Measurements from ENCODE around the gene CD2.

The CD2 gene

DNA sequence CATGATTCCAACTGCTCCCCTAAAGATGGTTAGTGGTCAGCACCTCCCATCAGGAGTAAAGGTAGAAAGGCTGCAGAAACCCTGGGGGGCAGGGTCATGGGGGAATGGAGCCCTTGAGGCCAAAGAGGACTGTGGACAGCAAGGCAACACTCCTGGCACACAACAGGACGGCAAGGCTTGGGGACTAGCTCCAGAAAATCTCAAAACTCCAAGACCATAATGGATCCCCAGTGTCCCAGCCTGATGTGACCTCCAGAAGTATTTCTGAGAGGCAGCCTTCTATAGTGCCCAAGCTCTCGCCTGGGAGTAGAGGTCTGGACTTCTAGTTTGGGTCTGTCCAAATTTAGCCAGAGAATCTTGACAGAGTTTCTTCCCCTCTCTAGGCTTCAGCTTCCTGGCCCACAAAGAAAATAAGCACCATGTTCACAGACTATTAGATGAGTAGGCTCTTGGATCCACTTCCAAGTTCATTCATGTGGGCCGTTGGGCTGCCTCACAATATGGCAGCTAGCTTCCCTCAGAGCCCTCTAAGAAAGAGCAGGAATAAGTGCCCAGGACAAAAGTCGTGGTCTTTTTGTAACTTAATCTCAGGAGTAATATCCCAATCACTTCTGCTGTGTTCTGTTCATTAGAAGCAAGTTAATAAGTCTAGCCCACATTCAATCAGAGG lies 6.9 kb downstream of the CD2 start:
- peak; percentile 46 to 48 for DNase-seq

DNA sequence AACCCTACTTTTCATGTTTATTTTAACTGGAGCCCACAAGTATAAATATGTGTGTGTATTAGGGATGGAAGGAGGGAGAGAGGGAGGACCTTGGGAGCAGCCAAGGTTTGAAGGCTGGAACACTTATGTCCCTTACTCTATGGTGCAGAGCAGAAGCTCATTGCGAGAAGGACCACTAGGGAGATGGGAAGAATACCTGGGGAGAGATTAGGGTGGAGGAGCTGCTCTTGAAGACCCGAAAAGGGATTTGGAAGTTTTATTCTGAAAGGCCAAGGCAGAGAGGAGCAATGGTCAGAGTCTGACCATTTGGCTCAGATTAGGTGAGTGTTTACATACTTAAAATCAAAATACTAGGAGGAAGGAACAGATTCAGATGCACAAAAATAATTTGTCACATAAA lies 8.1 kb downstream of the CD2 start:
- no peak for DNase-seq

- DNase-seq = peak; percentile 73 to 74
Observed at GRCh38 chr1:116762781-116763115, 8.5 kb downstream of the CD2 start.

- peak; percentile 83 for DNase-seq
Observed at GRCh38 chr1:116763116-116763786, 9.0 kb downstream of the CD2 start.

- peak; percentile 81 to 83 for DNase-seq
Observed at GRCh38 chr1:116763787-116764465, 9.7 kb downstream of the CD2 start.

DNA sequence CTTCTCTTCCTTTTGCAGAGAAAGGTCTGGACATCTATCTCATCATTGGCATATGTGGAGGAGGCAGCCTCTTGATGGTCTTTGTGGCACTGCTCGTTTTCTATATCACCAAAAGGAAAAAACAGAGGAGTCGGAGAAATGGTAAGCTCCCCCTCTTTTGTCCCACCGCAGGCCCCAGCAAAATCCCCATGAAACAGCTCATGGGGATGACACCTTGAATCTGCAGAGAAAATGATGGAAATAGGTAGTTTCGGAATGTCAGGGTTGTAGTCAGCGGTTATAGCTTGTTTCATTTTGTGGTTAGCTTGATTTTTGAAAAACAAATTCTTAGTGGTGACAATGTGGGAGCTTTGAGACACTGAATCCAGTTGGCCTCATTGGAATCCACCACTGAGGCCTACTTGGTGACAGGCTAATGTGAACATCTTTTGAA lies 10.3 kb downstream of the CD2 start:
- DNase-seq = peak; percentile 80 to 81

GRCh38 chr1:116764906-116765862 lies 11.0 kb downstream of the CD2 start:
- DNase-seq = peak; percentile 60 to 64

GRCh38 chr1:116765962-116766361 lies 11.7 kb downstream of the CD2 start:
- DNase-seq = peak; percentile 62 to 65

DNA sequence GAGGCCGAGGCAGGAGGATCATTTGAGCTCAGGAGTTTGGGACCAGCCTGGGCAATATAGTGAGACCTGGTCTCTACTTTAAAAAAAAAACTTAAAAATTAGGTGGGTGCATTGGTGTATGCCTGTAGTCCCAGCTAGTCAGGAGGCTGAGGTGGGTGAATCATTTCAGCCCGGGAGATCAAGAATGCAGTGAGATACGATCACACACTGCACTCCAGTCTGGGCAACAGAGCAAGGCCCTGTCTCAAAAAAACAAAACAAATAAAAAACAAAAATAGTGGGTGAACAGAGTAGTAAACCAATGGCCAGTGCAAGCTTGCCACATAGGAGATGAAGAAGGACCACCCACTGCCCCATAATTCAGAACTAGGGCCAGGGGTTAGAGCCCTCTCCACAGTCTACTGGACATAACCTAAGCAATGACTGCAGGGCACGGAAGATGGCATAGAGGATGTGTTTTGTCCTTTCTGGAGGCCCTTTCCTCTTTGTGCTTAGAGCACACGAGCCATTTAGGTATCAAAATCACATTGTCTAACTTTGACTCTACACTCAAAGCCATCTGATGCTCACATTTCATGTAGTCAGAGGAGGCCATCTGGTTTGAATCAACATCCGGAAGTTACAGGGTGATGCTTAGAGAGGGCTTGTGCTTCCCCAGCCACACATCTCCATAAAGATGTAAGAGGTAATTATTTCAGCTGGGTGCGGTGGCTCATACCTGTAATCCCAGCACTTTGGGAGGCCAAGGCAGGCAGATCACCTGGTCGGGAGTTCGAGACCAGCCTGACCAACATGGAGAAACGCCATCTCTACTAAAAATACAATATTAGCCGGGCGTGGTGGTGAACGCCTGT lies 12.6 kb downstream of the CD2 start:
- peak; percentile 55 to 64 for DNase-seq

DNA sequence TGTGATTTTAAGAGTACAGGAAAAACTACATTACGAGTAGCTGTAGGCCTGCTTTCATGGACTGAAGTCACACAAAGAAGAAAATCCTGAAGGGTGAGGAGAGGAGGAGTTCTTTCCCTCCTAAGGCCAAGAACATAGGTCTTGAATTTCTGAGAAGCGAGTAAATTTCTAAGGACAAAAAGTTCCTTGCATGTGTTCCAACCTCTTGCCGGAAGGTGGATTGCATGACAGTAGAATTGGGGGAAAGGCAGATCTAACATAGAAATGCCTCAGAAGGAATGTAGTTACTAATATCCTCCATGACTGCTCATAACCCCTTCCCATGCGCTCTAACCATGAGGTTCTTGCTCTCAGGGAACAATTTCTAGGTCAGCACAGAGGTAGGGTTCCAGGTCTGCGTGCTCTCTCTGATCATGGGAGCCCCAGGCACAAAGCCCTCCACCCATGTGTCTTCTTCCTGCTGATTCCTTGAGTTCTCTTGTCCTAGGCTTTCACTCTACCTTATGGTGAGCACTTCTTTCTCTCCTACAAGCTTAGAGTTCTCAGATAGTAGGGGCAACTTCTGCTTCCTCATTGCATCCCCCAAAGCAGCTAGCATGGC lies 13.7 kb downstream of the CD2 start:
- peak; percentile 52 to 53 for DNase-seq

GRCh38 chr1:116768416-116769103 lies 14.3 kb downstream of the CD2 start:
- DNase-seq = peak; percentile 55 to 58

GRCh38 chr1:116769104-116769452 lies 14.8 kb downstream of the CD2 start:
- DNase-seq = peak; percentile 75 to 76

DNA sequence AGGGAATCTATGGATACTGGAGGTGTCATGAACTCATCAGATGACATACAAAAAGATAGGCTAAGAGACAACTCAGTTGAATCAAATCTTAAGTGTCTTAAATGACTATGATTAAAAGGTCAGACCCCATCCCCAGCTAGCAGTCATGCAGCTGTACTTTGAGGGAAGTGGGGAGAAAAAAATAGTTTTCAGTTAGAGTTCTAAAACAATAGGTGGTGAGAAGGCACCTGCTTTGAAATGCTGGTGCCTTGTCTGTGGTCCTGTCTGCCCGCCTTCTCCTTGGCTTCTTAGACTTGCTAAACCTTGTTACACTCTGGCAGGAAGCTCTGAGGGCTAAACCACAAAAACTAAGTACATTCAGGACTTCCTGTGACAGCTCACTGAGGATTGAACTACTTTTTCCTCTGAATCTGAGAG lies 15.3 kb downstream of the CD2 start:
- peak; percentile 75 to 77 for DNase-seq

DNA sequence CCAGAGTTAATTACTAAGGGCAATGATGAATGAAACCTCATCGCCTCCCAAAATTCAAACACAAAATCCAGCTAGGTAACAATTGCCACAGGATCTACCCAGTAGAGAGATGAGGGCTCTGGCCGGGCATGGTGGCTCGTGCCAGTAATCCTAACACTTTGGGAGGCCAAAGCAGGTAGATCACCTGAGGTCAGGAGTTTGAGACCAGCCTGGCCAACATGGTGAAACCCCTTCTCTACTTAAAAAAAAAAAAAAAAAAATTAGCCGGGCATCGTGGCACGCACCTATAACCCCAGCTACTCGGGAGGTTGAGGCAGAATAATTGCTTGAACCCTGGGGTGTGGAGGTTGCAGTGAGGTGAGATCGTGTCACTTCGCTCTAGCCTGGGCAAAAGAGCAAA lies 15.8 kb downstream of the CD2 start:
- DNase-seq = peak; percentile 67 to 68

DNA sequence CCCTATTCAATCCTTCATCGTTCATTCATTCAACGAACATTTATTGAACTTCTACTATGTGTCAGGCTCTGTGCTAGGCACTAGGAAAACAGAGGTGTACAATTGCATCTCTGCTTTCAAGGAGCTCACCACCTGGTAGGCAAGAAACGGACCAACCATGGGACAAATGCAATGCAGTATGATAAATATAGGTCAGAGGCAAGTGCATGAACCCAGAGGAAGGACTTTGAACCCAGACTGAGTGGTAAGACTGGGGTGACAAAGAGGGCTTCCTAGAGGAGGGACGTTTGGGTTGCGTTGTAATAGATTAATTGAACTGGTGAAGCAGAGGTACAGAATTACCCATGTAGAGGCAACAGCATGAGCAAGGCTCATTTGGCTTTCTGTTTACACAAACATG lies 16.4 kb downstream of the CD2 start:
- DNase-seq = peak; percentile 46 to 51

DNA sequence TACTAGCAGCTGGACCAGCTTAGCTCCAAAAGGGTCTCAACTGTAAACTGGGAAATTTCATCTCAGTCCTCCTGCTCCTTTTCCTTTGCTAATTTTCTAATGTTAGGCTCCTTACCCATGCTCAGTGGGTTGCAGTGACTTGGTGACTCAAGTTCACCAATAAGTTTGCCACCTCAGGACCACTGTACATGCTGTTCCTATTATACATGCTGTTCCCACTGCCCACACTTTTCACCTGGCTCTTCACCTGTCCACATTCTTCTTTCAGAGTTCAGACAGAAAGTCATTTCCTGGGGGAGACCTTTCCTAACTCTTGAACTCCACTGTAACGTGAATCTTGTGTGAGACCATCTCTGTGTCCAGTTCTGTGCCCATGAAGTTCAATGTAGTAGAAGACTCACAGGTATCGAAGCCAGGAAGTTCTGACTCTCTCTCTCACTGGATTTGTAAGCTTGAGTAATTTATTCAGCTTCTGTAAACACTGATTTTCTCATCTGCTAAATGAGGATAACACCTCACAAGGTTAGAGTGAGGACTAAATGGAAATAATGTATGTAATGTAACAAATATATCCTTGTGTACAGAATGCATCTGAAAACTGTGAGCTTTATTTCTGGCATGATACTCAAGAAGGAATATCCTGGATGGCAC lies 17.9 kb downstream of the CD2 start:
- DNase-seq = peak; percentile 37 to 40

GRCh38 chr1:116772648-116773045 lies 18.4 kb downstream of the CD2 start:
- peak in 1 of 2 experiments; percentile 35 for DNase-seq

- peak in 1 of 2 experiments; percentile 16 for DNase-seq
Observed at GRCh38 chr1:116775116-116775752, 21.0 kb downstream of the CD2 start.

All from activated T-cell treated with anti-CD3 and anti-CD28 coated beads, Interleukin-2, amount 50 U/mL, for 48 hours (primary cell).